GM18511 (cell line): ENCODE data around the gene CDK14.

Experiments used
- ATAC-seq: cut with Tn5 transposase; IDR thresholded peaks from one replicate; pipeline ENCODE4 v1.9.1; 2021; ENCODE audit warnings: mild to moderate bottlenecking, moderate library complexity; ENCODE audit not compliant: unreplicated experiment

The CDK14 gene

GRCh38 chr7:91235211-91235832, 639.2 kb downstream of the CDK14 start:
- no peak for ATAC-seq

GRCh38 chr7:91239171-91239604, 643.1 kb downstream of the CDK14 start:
- ATAC-seq, result no peak

GRCh38 chr7:91239772-91240171, 643.7 kb downstream of the CDK14 start:
- ATAC-seq, result no peak

- no peak for ATAC-seq
Measured at GRCh38 chr7:91240376-91240941, 644.3 kb downstream of the CDK14 start.

- ATAC-seq, result no peak
Measured at GRCh38 chr7:91242097-91242844, 646.1 kb downstream of the CDK14 start.

GRCh38 chr7:91243591-91244301, 647.6 kb downstream of the CDK14 start:
- ATAC-seq, result no peak

DNA sequence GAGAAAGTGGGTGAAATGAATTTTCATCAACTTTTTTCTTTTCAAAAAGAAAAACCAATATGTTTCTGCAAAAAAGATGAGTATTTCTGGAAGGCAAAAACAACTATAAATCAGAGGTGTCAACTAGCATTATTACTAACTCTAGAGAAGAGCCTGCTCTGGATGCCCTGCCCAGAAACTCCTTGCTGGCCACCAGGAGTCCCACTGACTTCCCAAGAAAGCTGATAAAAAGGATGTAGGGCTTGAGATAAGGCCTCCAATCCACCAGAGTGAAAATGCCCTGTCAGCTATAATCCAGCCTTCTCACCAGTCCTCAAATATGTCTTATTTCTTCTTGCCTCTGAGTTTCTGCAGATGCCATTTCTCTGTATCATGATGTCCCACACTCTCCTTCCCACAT, 651.4 kb downstream of the CDK14 start:
- ATAC-seq, result no peak

DNA sequence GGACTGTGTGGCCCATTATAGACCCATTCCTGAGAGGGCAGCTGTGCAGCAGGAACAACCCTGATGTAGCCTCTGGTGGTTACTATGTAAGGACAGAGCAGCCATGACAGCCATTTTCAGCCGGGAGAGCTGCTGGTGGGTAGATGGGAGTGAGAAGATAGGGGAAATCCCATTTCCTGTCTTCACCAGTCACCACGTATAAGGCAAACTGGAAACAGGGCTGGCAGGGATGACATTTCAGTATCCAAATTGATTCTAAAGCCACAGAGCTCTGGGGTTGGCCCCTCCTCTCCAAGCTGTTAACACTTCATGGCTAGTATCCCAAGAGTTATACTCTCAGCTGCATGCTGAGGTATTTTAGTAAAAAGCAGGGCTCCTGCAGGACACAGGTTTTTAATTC, 652.9 kb downstream of the CDK14 start:
- no peak for ATAC-seq

GRCh38 chr7:91249506-91250233, 653.5 kb downstream of the CDK14 start:
- no peak for ATAC-seq

DNA sequence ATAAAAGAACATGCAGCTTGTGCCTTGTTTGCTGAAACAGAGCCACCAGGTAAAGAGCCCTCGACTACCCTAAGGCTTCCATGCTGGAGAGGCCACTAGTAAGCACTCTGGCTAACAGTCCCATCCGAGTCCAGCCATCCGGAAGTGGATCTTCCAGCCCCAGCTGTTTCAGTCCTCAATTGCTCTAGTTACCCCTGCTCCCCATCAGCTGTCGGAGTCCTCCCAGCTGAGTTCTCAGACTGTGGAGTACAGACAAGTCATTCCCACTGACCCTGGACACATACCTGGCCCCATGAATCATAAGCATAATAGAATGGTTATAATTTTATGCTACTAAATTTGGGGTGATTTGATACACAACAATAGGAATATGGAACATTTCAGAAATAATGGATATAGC, 654.6 kb downstream of the CDK14 start:
- no peak for ATAC-seq

- no peak for ATAC-seq
Measured at GRCh38 chr7:91251877-91252276, 655.8 kb downstream of the CDK14 start.
